HG03108 (cell line): ENCODE data around the gene PUS1.

Experiments
- ATAC-seq: cut with Tn5 transposase; IDR thresholded peaks from one replicate; pipeline ENCODE4 v1.9.1; 2021; ENCODE audit warnings: moderate library complexity; ENCODE audit not compliant: unreplicated experiment

The PUS1 gene

DNA sequence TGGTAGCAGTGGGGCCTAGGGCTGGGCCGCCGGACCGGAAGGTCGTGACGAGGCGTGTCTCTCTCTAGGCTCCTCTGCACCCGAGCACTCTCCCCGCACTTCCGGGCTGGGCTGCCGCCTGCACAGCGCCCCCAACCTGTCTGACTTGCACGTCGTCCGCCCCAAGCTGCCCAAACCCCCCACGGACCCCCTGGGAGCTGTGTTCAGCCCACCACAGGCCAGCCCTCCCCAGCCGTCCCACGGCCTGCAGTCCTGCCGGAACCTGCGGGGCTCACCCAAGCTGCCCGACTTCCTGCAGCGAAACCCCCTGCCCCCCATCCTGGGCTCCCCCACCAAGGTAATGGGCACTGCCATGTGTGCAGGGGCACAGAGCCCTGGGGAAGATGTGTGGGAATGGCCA lies 13.3 kb upstream of the PUS1 start:
- ATAC-seq, result no peak

DNA sequence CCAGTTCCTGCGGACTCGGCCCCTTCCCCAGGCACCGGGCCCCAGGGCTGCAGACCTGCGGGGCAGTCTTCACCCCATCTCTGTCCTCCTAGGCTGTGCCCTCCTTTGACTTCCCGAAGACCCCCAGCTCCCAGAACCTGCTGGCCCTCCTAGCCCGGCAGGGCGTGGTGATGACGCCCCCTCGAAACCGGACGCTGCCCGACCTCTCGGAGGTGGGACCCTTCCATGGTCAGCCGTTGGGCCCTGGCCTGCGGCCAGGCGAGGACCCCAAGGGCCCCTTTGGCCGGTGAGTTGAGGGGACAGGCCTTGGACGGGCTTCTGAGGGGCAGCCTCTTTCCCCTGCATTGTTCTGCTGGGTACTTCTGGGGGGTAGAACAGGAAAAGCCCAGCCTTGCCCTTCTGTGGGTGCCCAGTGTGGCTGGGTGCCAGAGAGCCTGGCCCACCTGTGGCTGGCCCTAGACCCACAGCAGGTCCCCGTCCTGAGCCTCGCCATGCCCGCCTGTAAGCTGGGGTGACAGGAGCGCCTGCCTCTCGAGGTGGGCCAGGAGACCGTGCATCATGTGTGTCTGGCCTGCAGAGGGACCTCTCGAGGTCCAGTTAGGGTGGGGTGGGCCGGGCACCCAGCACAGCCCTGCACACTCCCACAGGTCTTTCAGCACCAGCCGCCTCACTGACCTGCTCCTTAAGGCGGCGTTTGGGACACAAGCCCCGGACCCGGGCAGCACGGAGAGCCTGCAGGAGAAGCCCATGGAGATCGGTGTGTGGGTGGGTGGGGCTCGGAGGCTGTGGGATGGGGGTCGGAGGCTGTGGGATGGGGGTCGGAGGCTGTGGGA lies 12.6 kb upstream of the PUS1 start:
- ATAC-seq, result no peak

DNA sequence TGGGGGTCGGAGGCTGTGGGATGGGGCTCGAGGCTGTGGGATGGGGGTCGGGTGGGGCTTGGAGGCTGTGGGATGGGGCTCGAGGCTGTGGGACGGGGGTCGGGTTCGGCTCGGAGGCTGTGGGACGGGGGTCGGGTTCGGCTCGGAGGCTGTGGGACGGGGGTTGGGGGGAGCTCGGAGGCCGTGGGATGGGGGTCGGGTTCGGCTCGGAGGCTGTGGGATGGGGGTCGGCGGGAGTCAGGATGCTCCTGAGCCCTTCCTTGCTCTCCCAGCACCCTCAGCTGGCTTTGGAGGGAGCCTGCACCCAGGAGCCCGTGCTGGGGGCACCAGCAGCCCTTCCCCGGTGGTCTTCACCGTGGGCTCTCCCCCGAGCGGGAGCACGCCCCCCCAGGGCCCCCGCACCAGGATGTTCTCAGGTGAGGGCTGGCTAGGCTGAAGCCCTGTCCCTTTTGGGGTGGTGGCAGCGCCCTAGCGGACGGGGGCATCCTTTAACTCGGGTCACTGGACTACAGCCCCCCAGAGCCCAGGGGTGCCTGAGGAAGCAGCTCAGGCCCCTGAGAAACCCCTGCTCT lies 11.9 kb upstream of the PUS1 start:
- ATAC-seq, result no peak

DNA sequence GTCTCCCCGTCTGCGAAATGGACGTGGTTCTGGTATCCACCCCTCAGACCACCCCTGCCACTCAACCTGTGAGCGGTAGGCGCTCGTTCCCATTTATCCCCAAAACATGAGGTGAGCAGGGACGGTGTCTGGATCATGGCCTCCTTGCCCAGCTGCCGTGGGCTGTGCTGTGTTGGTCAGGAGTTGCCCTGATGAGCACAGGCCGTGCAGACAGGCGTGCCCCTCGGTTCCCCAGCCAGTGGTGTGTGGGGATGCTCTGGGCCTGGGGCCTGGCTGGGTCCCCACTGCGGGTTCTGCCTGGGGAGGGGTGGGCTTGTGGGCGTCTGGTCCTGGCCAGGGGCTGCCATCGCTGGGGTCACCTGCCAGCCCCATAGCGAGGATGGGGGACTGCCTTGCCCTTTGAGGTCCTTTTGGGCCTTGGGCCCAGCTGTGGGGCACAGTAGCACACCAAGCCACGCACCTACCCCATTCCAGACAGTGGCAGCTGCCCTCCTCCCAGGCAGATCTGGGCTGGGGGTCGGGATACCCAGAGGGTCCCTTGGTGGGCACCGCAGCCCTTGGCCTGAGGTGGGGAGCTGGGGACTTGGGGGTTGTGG lies 11.3 kb upstream of the PUS1 start:
- ATAC-seq, result no peak

DNA sequence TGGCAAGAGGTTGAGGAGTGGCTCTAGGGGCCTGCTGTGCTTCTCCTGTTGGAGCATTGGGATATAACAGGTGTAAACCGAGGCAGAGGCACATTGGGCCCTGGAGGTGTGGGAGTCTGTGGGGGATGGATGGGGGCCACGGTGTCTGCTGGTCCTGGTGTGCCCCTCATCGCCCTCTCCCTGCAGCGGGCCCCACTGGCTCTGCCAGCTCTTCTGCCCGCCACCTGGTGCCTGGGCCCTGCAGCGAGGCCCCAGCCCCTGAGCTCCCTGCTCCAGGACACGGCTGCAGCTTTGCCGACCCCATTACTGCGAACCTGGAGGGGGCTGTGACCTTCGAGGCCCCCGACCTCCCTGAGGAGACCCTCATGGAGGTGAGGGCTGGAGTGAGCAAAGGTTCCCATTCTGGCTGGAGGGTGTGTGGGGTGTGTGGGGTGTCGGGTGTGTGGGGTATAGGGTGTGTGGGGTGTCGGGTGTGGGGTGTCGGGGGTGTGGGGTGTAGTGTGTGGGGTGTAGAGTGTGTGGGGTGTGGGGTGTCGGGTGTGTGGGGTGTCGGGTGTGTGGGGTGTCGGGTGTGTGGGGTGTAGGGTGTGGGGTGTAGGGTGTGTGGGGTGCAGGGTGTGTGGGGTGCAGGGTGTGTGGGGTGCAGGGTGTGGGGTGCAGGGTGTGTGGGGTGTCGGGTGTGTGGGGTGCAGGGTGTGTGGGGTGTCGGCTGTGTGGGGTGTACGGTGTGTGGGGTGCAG lies 10.6 kb upstream of the PUS1 start:
- ATAC-seq, result no peak

DNA sequence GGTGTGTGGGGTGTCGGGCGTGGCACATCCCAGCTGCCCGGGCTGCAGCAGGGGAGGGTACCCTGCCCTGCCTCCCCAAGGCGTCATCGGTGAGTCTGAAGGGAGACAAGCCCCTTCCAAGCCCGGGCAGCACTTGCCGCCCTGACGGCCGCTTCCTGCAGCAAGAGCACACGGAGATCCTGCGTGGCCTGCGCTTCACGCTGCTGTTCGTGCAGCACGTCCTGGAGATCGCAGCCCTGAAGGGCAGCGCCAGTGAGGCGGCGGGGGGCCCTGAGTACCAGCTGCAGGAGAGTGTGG lies 10.1 kb upstream of the PUS1 start:
- ATAC-seq, result no peak

DNA sequence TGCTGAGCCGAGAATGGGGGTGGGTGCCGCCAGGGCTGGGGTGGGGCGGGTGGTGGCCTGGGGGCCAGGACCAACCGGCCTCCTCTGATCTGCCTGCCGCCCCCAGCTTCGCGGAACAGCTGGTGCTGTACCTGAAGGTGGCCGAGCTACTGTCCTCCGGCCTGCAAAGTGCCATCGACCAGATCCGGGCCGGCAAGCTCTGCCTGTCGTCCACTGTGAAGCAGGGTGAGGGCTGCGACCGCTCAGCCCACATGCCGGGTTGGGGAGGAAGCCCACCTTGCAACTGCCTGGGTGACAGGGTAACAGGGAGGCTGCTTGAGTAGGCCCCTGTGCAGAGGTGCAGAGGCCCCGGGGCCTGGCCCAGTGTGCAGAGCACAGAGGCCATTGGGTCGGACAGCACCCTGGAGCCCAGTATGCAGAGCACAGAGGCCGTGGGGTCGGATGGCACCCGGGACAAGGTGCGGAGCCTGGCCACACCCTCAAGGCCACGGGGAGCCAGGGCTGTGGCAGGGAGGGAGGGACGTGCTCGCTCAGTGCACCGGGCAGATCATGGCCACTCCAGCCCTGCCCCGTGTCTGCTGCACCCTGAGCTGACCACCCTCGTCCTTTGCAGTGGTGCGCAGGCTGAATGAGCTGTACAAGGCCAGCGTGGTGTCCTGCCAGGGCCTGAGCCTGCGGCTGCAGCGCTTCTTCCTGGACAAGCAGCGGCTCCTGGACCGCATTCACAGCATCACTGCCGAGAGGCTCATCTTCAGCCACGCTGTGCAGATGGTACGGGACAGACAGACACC lies 9.5 kb upstream of the PUS1 start:
- no peak for ATAC-seq

DNA sequence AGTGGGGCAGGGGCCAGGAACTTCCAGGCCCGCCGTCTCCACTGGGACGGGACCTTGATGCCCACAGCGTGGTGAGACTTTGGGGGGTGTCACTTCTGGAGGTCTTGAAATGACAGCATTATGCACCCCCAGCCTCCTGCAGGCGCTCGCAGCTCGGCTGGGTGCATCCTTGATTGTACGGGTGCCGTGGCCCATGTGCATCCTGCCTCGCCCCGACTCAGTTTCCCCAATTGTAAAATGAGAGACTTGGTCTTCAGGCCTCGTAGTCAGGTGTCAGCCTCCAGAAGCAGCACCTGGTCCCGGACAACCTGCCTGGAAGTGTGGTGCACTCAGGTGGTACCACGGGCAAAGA lies 8.9 kb upstream of the PUS1 start:
- ATAC-seq, result no peak

DNA sequence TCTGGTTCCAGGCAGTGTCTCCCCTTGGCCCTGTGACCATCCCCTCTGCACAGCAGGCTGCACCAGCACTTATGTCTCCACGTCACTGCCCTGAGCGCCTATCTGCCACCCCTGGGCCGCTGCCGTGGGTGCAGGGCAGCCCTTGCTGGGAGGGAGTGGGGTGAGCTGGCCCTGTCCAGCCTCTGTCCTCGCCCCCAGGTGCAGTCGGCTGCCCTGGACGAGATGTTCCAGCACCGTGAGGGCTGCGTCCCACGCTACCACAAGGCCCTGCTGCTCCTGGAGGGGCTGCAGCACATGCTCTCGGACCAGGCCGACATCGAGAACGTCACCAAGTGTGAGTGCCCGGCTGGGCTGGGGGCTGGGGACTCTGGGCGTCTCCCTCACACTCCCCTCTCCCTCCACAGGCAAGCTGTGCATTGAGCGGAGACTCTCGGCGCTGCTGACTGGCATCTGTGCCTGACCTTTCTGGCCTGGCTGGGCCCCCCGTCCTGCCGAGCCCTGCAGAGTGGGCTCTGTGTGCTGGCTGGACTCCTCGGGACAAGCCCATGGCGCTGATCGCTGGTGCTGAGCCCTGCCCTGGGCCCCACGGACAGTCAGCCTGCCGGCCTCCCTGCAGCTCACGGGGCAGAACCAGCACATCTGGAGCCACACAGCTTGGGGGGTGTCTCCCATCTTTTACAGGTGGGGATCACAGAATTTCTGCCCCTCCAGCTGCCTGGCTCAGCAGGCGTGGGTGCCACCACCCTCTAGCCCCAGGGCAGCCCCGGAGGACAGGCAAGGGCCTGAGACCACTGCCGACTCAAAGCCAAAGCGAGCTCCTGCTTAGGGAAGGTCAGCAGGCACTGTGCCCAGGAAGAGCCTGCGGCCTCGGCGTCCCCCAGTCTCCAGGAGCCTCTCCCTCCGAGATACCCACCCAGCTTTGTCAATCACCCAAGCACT lies 7.9 kb upstream of the PUS1 start:
- ATAC-seq, result no peak

DNA sequence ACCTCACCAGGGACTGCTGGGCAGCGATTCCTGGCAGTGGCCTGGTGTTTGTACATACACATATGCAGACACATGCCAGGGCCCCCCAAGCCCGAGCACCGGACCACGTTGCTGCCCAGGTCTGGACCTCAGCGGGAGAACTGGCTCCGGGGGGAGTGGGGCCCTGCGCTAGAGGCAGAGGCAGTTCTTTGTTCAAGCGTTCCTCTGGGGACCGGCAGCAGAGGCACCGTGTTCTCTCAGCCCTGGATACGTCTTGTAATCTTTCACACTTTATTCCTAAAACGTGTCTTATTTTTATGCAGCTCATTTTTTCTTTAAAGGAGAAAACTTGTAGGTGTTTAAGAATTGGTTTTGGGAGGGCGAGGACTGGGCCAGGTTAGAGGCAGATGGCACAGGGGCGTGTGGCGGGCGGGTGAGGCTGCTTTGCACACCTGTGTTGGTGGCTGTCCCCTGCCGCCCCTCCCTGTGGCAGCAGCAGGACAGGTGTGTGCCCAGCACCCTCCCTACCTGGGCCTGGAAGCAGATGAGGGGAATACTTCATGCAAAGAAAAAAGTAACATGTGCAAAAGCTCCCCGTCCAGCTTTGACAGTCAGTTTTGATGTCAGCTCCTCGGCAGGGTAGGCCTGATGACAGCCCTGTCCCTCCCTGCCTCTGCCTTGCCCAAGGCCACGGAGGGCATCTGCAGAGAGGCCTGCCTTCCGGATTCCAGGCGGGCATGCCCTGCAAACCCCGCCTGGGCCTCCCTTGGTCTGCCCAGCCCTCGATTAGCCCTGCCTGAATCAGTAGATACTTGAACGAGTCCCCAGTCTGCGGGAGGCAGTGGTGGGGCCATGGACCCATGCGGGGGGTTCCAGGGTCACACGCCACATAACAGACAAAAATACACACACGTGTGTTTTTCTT lies 7.0 kb upstream of the PUS1 start:
- ATAC-seq, result no peak

DNA sequence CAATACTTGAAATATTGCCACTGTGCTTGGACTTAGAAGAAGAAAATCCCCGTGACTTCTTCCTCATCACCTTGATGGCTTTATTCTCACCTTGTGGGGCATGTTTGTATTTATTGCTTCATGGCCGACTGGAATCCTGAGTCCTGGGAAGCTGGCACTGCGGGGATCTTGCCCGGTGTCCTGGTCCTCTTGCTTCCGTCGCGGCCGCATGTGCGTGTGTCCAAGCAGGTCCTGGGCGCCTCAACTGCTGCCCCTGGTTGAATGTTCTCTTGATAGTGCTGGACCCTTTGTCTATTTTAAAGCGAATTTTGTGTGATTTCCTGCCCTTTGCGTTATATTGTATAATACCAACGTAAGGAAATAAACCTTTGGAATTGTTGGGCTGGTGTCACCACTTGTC lies 6.3 kb upstream of the PUS1 start:
- no peak for ATAC-seq

DNA sequence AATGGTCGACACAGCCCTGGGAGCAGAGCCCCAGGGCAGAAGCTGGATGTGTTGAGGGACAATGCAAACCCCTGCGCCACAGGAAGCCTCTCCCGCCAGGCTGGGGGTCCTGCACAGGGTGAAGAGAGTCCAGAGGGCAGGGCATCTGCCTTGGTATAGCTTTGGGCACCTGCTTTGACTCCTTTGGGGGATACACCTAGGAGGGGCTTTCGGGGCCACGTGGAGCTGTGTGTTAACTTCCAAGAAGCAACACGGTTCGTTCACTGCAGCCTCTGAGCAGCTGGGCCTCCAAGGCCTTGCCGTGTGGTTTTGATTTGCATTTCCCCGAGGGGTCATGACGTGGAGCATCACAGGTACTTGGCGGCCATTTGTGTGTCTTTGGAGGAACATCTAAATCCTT lies 5.8 kb upstream of the PUS1 start:
- peak; percentile 68 for ATAC-seq

DNA sequence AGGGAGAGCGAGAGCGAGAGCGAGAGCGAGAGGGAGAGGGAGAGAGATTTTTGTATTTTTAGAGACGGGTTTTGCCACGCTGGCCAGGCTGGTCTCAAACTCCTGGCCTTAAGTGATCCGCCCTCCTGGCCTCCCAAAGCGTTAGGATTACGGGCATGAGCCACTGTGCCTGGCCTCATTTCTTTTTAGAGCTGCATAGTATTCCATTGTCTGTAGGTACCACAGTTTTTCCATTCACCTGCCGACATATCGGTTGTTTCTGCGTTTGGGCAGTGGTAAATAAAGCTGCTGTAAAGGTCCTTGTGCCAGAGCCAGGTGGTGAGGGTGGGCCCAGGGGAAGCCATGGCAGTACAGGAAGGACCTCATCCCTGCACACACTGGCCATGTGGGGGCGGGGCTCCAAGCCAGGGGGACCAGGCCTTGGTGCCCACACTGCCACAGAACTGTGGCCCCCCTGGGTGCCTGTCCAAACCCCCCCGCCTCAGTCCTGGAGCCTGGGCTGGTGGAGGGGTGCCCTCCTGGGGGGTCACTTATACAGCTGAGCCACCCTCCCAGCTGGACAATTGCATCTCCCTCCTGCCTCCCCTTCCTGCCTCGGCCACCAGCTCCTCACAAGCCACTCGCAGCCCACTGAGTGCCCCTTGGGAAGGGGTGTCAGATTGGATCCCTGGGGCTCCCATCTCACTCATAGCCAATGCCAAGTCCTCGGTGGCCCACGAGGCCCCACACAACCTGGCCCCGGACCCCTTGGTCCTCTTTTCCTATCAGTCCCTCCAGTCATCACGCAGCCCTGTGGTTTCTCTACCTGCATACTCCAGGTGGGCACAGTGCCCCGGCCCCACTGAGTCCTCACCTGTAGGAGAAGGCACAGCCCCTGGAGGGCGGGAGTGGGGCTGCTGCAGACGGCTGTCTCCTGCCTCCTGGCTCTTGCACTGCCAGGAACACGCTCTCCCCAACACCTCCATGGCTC lies 1.7 kb upstream of the PUS1 start:
- no peak for ATAC-seq

DNA sequence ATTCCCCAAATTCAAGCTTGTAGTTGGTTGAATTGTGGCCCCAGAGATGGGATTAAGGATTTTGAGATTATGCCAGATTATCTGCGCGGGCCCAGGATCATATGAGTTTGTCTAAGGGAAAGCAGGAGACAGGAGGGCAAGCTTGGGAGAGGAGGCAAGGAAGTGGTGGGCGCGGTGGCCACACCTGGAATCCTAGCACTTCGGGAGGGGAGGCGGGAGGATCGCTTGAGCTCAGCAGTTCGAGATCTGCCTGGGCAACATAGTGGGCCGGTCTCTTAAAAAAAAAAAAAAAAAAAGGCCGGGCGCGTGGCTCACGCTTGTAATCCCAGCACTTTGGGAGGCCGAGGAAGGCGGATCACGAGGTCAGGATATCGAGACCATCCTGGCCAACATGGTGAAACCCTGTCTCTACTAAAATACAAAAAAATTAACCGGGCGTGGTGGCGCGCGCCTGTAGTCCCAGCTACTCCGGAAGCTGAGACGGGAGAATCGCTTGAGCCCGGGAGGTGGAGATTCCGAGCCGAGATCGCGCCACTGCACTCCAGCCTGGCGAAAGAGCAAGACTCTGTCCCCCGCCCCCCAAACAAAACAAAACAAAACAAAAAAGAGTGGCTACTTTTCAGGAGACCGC lies 881 bp upstream of the PUS1 start:
- no peak for ATAC-seq

DNA sequence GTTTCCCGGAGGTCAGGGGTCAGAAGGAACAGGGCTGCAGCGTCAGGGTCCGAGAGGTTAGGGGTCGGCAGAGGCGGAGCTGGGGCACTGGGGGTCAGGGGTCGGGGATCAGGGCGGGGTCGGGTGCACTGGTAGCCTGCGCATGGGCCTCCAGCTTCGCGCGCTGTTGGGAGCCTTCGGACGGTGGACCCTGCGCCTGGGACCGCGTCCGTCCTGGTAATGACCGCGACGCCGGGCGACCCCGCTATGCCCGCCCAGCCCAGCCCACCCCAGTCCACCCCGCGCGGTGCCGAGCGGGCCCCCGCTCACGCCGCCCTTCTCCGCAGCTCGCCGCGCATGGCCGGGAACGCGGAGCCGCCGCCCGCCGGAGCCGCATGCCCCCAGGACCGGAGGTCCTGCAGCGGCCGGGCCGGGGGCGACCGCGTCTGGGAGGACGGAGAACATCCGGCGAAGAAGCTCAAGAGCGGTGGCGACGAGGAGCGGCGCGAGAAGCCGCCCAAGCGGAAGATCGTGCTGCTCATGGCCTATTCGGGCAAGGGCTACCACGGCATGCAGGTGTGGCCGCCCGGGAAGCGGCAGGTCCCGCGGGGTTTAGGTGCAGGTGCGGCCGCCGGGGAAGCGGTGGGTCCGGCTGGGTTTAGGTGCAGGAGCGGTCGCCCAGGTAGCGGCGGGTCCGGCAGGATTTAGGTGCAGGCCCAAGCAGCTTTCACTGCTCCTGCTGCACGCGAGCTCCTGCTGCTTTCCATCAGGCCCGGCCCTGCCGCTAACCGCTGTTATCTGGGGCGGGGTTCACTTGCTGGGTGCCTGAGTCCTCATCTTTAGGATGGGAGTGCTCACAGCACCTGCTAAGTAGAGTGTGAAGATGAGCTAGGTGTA lies 743 bp downstream of the PUS1 start:
- no peak for ATAC-seq

DNA sequence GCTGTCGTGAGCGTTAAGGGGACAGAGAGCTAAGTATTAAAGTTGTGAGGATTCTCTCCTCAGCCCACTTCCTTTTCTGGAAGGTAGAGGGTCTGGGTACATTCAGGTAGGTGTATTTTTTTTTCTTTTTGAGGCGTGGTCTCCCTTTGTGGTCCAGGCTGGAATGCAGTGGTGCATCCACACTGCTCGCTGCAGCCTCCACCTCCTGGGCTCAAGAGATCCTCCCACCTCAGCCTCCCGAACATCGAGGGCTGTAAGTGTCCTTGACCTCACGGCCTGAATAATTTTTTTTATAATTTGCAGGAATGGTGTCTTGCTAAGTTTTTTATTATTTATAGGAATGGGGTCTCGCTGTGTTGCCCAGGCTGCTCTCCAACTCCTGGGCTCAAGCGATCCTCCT lies 1.4 kb downstream of the PUS1 start:
- ATAC-seq, result no peak

DNA sequence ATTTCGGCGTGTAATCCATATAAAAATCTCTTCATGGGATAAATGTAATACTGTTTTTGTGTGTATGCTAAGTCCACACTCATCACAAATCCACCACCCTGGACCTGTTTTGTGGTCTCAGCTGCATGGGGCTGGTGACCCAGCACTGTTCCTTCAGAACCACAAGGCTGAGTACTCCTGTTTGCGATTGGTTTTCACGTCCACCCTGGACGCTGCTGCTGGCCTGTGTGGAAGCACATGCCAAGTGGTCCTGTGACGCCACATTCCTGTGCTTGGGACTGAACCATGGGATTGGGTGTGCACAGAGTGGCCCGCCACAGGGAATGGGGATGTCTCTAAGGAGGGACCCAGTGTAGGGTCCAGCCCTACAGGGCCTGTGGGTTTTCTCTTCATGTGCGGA lies 4.3 kb downstream of the PUS1 start:
- no peak for ATAC-seq
